HepG2 (cell line): ENCODE measurements around the gene CECR2.

Experiments used
- CEBPB ChIP-seq: IDR thresholded peaks from 2 replicates; pipeline ENCODE4 v1.6.1; 2011; ENCODE audit warnings: low read depth, low read length, improper control_type of control experiment, borderline replicate concordance
- CHD4 ChIP-seq: fragments of 200-600 bp; sonication (generic); IDR thresholded peaks from 2 replicates; pipeline ENCODE4 v1.7.0; 2017; ENCODE audit warnings: mild to moderate bottlenecking, low read length, borderline replicate concordance
- POLR2AphosphoS5 ChIP-seq: IDR thresholded peaks from 2 replicates; pipeline ENCODE4 v1.6.1; 2012; ENCODE audit warnings: low read depth, low read length
- SP4 ChIP-seq: sonication (generic); formaldehyde crosslinking; IDR thresholded peaks from 2 replicates; pipeline ENCODE4 v1.8.1; 2023; ENCODE audit warnings: mild to moderate bottlenecking, missing genetic modification reagents
- ZNF24 ChIP-seq: fragments of 450-650 bp; IDR thresholded peaks from 2 replicates; pipeline ENCODE4 v1.6.1; 2017; ENCODE audit warnings: antibody characterized with exemption, mild to moderate bottlenecking
- ZNF274 ChIP-seq: sonication (generic); formaldehyde crosslinking; IDR thresholded peaks from 2 replicates; pipeline ENCODE4 v1.5.1; 2020; ENCODE audit warnings: mild to moderate bottlenecking, missing genetic modification reagents
- TF ChIP-seq, protein P1 (sequence below): sonication (generic); formaldehyde crosslinking; IDR thresholded peaks from 2 replicates; pipeline ENCODE4 v1.5.0; 2020; ENCODE audit warnings: missing genetic modification reagents, mild to moderate bottlenecking, borderline replicate concordance

DNA sequence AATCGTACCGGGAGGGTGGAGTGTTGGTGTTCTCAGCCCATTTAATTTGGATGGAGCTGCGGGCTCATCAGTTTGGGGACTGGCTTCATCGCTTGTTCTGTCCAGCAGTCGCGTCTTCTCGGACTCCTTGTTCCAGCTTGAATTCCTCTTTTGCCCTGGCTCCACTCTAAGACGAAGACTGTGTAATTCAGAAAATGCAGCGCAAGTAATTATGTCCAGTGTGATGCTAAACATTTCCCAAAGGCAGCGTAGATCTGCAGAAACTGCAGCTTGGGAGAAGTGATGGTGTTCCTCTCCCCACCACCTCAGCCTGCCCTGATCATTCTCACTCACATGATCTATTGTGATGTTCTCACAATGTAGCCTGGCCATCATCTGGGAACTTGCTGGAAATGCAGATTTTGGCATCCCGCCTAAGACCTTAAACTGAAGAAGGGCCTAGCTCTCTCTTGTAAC is 194.7 kb downstream of the CECR2 start:
- TF ChIP-seq SP4 (CRISPR knock-in tag), result no peak
- TF ChIP-seq ZNF274 (CRISPR knock-in tag), result no peak
- no peak for TF ChIP-seq CEBPB
- TF ChIP-seq POLR2AphosphoS5, result no peak
- TF ChIP-seq ZNF24, result no peak
- TF ChIP-seq CHD4, result no peak
- TF ChIP-seq, protein P1, sequence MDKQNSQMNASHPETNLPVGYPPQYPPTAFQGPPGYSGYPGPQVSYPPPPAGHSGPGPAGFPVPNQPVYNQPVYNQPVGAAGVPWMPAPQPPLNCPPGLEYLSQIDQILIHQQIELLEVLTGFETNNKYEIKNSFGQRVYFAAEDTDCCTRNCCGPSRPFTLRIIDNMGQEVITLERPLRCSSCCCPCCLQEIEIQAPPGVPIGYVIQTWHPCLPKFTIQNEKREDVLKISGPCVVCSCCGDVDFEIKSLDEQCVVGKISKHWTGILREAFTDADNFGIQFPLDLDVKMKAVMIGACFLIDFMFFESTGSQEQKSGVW (CRISPR knock-in tag), result no peak
